Breast epithelium (tissue), 3 donors: ENCODE results near the gene CCDC85A.

Experiments
- CTCF ChIP-seq, 3 donors: fragments of 450-650 bp; IDR thresholded peaks; one replicate each; pipeline ENCODE4 v1.5.1; 2016 to 2017; ENCODE audit warnings: antibody characterized with exemption in 3 of 3, mild to moderate bottlenecking in 3 of 3, moderate library complexity in 3 of 3
- POLR2A ChIP-seq: fragments of 450-650 bp; IDR thresholded peaks from one replicate; pipeline ENCODE4 v1.6.1; 2016; ENCODE audit warnings: antibody characterized with exemption, mild to moderate bottlenecking, moderate library complexity
- POLR2AphosphoS5 ChIP-seq, 3 donors: sonication (generic); formaldehyde crosslinking; IDR thresholded peaks; one replicate each; pipeline ENCODE4 v1.6.1; 2017; ENCODE audit warnings: antibody characterized with exemption in 3 of 3

- no peak for TF ChIP-seq POLR2AphosphoS5 (IDR thresholded peaks at IDR 0.05)
- TF ChIP-seq CTCF (IDR thresholded peaks at IDR 0.05), result no peak
- TF ChIP-seq POLR2A, result no peak
These were observed 83.1 kb downstream of the CCDC85A start for GRCh38 chr2:56266761-56267414.
